Embryonic facial prominence (tissue), 1 donor: ENCODE results near the gene ATP8A2.
"Not testable (repeated sequence)": the region's sequence is repeated elsewhere in the genome, so short reads cannot be mapped to it uniquely, and the experiment has no call there.

ENCODE experiments used
- DNase-seq: peaks from one replicate; pipeline ENCODE4 v3.0.0-alpha.2; 2016; ENCODE audit errors: extremely low spot score

The ATP8A2 gene

DNA sequence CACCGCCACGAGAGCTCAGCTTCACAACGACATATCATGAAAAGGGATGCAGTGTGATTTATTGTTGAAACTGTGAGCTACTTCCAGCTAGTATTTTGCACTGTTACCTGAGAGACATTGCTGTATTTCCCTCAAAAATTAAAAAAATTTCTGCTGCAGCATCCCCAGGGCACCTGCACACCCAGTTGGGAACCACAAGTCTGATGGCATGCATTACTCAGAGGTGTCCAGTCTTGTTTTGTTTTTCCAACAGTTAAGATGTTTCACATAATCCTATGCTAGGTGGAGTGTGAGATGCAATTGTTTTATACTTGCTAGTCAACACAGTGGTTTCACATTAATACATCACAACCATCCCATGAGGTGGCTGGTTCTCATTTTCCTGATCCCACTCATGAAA is 394.8 kb downstream of the ATP8A2 start:
- DNase-seq, result no peak

GRCh38 chr13:25766991-25767390 is 395.2 kb downstream of the ATP8A2 start:
- DNase-seq, result no peak

GRCh38 chr13:25768376-25768775 is 396.6 kb downstream of the ATP8A2 start:
- no peak for DNase-seq

DNA sequence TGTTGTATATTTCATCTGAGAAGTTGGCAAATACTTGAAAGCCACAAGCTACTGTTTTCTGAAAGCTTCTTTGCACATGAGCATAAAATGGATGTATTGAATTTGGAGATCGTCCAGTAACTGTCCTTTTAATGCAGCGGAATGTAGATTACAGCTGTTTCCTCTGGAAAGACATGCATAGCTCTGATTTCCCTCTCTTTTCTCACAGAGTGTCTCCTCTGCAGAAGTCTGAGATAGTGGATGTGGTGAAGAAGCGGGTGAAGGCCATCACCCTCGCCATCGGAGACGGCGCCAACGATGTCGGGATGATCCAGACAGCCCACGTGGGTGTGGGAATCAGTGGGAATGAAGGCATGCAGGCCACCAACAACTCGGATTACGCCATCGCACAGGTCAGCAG is 397.1 kb downstream of the ATP8A2 start:
- DNase-seq, result no peak

GRCh38 chr13:25770601-25771000 is 398.8 kb downstream of the ATP8A2 start:
- no peak for DNase-seq

GRCh38 chr13:25771202-25771601 is 399.4 kb downstream of the ATP8A2 start:
- DNase-seq, result peak; percentile 61

DNA sequence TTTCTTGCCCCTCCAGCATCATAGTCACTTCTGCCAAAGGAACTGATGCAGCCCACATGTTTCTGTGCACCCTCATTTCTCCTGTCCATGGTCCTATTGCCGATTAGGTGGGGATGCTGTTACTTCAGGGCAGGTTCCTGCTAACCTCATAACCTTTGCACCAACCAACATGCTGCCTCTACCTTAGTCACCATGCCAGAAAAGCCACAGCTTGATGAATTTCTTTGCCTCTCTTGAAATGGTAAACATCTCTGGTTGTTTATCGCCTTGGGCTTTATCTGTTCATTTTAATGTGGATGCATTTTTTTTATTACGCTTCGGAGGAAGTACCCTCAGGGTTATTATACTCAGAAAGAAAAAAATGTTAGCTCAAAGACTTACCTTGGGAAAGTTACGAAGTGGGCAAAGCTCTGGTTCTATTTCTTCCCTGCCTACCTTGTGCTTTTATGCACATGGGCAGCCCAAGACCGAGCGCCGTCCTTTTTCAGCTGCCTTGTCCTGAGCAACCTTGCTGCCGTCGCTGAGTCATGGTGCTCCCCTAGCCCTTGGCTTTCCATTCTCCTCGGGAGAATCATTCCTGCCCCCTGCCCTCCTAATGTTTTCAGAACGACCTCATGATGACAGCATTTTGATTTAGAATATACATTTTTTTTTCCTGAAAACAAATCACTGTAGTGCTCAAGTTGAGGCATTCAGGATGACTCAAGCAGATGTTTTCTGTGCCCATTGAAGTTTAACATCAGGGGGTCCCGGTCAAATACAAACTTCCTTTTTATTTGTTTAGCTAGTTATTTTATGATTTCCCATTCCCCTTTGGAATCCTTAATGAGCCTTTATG is 400.1 kb downstream of the ATP8A2 start:
- no peak for DNase-seq

- not testable (repeated sequence) for DNase-seq
These were observed 400.8 kb downstream of the ATP8A2 start for GRCh38 chr13:25772534-25772933.

- not testable (repeated sequence) for DNase-seq
These were observed 402.3 kb downstream of the ATP8A2 start for GRCh38 chr13:25774056-25774455.

DNA sequence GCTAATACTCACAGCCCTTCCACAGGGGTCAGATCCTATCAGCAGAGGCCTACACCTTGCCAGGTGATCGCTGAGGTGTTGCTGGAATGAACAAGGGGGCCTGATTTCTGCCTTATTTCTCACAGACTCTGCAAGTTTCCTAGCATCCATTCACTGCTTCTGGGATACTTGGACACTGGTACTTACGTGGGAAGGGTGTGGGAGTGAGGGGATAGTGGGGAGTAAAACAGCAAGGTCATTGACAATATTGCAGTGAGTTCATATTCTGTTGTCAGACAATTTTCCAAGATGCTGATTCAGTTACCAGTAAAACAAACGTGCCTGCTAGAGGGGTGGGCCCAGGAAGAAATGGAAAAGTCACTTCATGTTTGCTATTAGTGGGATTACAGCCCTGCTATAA is 403.5 kb downstream of the ATP8A2 start:
- DNase-seq, result no peak

- no peak for DNase-seq
These were observed 404.2 kb downstream of the ATP8A2 start for GRCh38 chr13:25775986-25776385.

DNA sequence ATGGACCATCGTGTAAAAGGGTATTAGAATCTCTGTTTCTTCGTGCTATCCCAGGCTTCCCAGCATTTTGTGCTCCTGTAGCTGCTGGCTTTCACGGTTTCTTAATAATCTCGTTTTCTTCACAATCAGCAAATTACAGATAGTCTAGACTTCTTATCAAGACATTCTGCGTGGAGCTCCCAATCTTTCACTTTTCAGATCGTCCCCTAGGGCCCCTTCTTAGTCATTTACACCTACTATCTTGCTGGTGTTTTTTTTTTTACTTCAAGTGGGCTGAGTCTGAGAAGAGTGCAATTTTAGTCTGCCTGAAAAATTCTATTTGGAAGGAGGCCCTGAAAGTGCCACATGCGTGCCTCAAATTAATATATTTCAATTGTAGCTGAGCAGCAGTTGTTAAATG is 404.9 kb downstream of the ATP8A2 start:
- no peak for DNase-seq

- no peak for DNase-seq
These were observed 405.7 kb downstream of the ATP8A2 start for GRCh38 chr13:25777509-25777908.

- DNase-seq, result no peak
These were observed 406.6 kb downstream of the ATP8A2 start for GRCh38 chr13:25778365-25778764.

GRCh38 chr13:25778808-25779305 is 407.1 kb downstream of the ATP8A2 start:
- no peak for DNase-seq

GRCh38 chr13:25783076-25783475 is 411.3 kb downstream of the ATP8A2 start:
- DNase-seq, result no peak

DNA sequence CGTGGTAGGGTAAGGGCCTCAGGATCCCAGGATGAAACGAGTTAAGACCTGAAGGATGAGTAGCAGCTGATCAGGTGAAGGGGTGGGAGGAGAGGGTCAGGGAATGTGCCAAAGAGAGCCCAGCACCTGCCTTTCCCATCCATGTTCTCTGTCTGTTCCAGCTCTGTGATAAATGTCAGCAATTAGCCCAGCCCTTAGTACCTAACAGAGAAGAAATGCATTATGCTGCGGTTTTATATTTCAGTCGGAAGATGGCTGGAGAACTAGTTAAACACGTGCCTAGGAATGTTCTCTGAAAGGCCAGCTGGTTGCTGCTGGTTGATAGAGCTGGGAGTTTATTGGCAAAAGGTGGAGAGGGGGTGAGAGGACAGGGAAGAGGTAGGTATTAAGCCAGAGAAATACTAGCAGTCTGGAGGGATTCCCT is 411.8 kb downstream of the ATP8A2 start:
- DNase-seq, result no peak

GRCh38 chr13:25784119-25784518 is 412.3 kb downstream of the ATP8A2 start:
- no peak for DNase-seq

DNA sequence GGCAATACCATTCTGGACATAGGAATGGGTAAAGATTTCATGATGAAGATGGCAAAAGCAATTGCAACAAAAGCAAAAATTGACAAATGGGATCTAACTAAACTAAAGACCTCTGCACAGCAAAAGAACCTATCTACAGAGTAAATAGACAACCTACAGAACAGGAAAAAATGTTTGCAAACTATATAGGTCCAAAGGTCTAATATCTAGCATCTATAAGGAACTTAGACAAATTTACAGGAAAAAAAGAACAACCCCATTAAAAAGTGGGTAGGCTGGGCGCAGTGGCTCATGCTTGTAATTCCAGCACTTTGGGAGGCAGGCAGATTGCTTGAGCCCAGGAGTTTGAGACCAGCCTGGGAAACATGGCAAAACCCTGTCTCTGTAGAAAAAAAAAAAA is 418.4 kb downstream of the ATP8A2 start:
- DNase-seq, result not testable (repeated sequence)

DNA sequence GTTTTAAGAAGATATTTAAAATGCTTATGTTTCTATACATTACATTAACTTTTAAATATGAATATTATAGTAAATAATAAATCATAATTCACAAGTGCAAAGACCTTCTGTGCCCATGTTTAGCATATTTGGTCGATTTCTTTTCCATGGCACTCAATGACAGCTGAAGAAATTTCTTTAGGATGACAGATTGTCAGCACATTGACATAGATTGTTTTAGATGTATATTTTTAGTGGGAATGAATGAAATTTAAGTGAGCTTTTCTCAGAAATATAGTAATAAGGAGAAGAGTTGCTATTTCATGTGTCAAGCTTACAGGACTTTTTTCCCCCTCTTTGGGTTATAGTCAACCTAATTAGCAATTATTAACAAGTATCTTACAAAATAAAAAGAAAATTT is 423.5 kb downstream of the ATP8A2 start:
- DNase-seq, result no peak

- no peak for DNase-seq
These were observed 424.7 kb downstream of the ATP8A2 start for GRCh38 chr13:25796474-25796873.

GRCh38 chr13:25798998-25799397 is 427.2 kb downstream of the ATP8A2 start:
- no peak for DNase-seq

GRCh38 chr13:25800523-25800922 is 428.7 kb downstream of the ATP8A2 start:
- no peak for DNase-seq

- no peak for DNase-seq
These were observed 430.8 kb downstream of the ATP8A2 start for GRCh38 chr13:25802579-25802978.
